ENCODE data around the gene FAM124A. TPM values are rescaled to one million over a fixed set of nuclear protein-coding genes. Genes with fewer than 3 reads are reported as not detected.

Gene FAM124A
- total RNA-seq, 4 donors from 2014 or later, result 2.1 to 7.2 (median 5.2) TPM

GRCh38 chr13:51192348-51192747, 29.9 kb upstream of the FAM124A start:
- no peak for TF ChIP-seq CTCF (IDR thresholded peaks at IDR 0.05)
- no peak for TF ChIP-seq POLR2A (IDR thresholded peaks at IDR 0.05)
- Histone ChIP-seq H3K4me1 (no peaks in the 10 kb centered on the region), H3K4me3 (no peak overlapping the region), H3K36me3 (peaks cover 0 to 2% of the 10 kb centered on the region in 2 donors), H3K27ac (no peak overlapping the region), H3K9me3 (no peaks in the 10 kb centered on the region), H3K27me3 (no peaks in the 10 kb centered on the region)
- no peak for DNase-seq
- intact Hi-C loops (cut with DNase I; ENCODE audit: low total_unique reads), result no loop called here

- TF ChIP-seq CTCF (IDR thresholded peaks at IDR 0.05), result no peak
- no peak for TF ChIP-seq POLR2A (IDR thresholded peaks at IDR 0.05)
- DNase-seq, result no peak
- H3K27me3 ChIP-seq, result no peaks in the 10 kb centered on the region
- no peak overlapping the region for H3K27ac ChIP-seq
- intact Hi-C loops (cut with DNase I; ENCODE audit: low total_unique reads), result no loop called here
- H3K4me1 ChIP-seq, result no peaks in the 10 kb centered on the region
- no peak overlapping the region for H3K4me3 ChIP-seq
- no peaks in the 10 kb centered on the region for H3K9me3 ChIP-seq
- peaks cover 0 to 2% of the 10 kb centered on the region in 2 donors for H3K36me3 ChIP-seq
These were observed 28.8 kb upstream of the FAM124A start for GRCh38 chr13:51193387-51193786.

GRCh38 chr13:51194942-51195341, 27.3 kb upstream of the FAM124A start:
- TF ChIP-seq POLR2A (IDR thresholded peaks at IDR 0.05), result no peak
- TF ChIP-seq CTCF (IDR thresholded peaks at IDR 0.05), result no peak
- Histone ChIP-seq H3K4me1 (no peaks in the 10 kb centered on the region), H3K27ac (no peak overlapping the region), H3K9me3 (no peaks in the 10 kb centered on the region), H3K4me3 (no peak overlapping the region), H3K36me3 (peaks cover 0 to 2% of the 10 kb centered on the region in 2 donors), H3K27me3 (no peaks in the 10 kb centered on the region)
- DNase-seq, result no peak
- intact Hi-C loops (cut with DNase I; ENCODE audit: low total_unique reads), result no loop called here

GRCh38 chr13:51201886-51202285, 20.3 kb upstream of the FAM124A start:
- no peak overlapping the region for H3K27ac ChIP-seq
- no peak for TF ChIP-seq POLR2A (IDR thresholded peaks at IDR 0.05)
- no peak for TF ChIP-seq CTCF (IDR thresholded peaks at IDR 0.05)
- DNase-seq, result no peak
- no peaks in the 10 kb centered on the region for H3K27me3 ChIP-seq
- intact Hi-C loops (cut with DNase I; ENCODE audit: low total_unique reads), result no loop called here
- no peaks in the 10 kb centered on the region for H3K9me3 ChIP-seq
- no peaks in the 10 kb centered on the region for H3K36me3 ChIP-seq
- H3K4me3 ChIP-seq, result no peak overlapping the region
- no peaks in the 10 kb centered on the region for H3K4me1 ChIP-seq

- Histone ChIP-seq H3K9me3 (no peaks in the 10 kb centered on the region), H3K27ac (no peak overlapping the region), H3K4me3 (no peak overlapping the region), H3K4me1 (no peaks in the 10 kb centered on the region), H3K27me3 (no peaks in the 10 kb centered on the region), H3K36me3 (no peaks in the 10 kb centered on the region)
- TF ChIP-seq POLR2A (IDR thresholded peaks at IDR 0.05) (no peak), CTCF (IDR thresholded peaks at IDR 0.05) (no peak)
- intact Hi-C loops (cut with DNase I; ENCODE audit: low total_unique reads), result no loop called here
- no peak for DNase-seq
These were observed 19.6 kb upstream of the FAM124A start for GRCh38 chr13:51202477-51203046.

Data from uterus (tissue), 4 donors.